Activated B cell treated with CpG ODN at 0.5 μM for 24 hours (primary cell): Measurements from ENCODE around the gene EDC4. TPM values are rescaled to one million over a fixed set of nuclear protein-coding genes. Genes with fewer than 3 reads are reported as not detected.
"Not testable (repeated sequence)": the region's sequence is repeated elsewhere in the genome, so short reads cannot be mapped to it uniquely, and the experiment has no call there.

Experiments used
- ATAC-seq: fragments of 200-7000 bp; cut with Tn5 transposase; one replicate; pipeline ENCODE4 v1.10.0; 2021; ENCODE audit warnings: low read depth, mild to moderate bottlenecking, moderate library complexity
- CTCF ChIA-PET: fragments of 350-600 bp; sonication (Branson Sonifier 250); formaldehyde crosslinking; loops from one replicate; lab custom pipeline; 2021; ENCODE audit warnings: antibody characterized with exemption; lab: Charles Lee
- POLR2A ChIA-PET: fragments of 350-600 bp; sonication (Branson Sonifier 250); formaldehyde crosslinking; loops from one replicate; lab custom pipeline; 2021; ENCODE audit warnings: antibody characterized with exemption; lab: Charles Lee
- DNase-seq: peaks from one replicate; pipeline ENCODE4 v3.0.0; 2022
- H3K27ac Mint-ChIP-seq: one replicate; pipeline ENCODE4 v1.8.0; 2020; ENCODE audit warnings: mixed read lengths
- H3K27me3 Mint-ChIP-seq: one replicate; pipeline ENCODE4 v1.8.0; 2021; ENCODE audit warnings: mixed read lengths
- H3K36me3 Mint-ChIP-seq: one replicate; pipeline ENCODE4 v1.8.0; 2021; ENCODE audit warnings: low read depth, mixed read lengths
- H3K4me1 Mint-ChIP-seq: one replicate; pipeline ENCODE4 v1.8.0; 2021; ENCODE audit warnings: mixed read lengths
- H3K4me3 Mint-ChIP-seq: one replicate; pipeline ENCODE4 v1.8.0; 2020; ENCODE audit warnings: mild to moderate bottlenecking, mixed read lengths
- H3K9me3 Mint-ChIP-seq: one replicate; pipeline ENCODE4 v1.8.0; 2020; ENCODE audit warnings: mixed read lengths
- CTCF ChIP-seq: fragments of 200-600 bp; IDR thresholded peaks from one replicate; pipeline ENCODE4 v1.8.0; 2022; ENCODE audit warnings: antibody characterized with exemption, mild to moderate bottlenecking
- intact Hi-C: fragments of 100-400 bp; cut with micrococcal nuclease; formaldehyde crosslinking; loops from one replicate; pipeline ENCODE4 v1.15.1; 2024
- total RNA-seq: library from RNA; stranded (reverse); gene quantifications from 2 replicates; pipeline ENCODE4 v1.2.3, GENCODE V29; 2022

The EDC4 gene
- total RNA-seq, 1 donor from 2014 or later: 71.5 TPM

GRCh38 chr16:67833415-67834241 is 39.2 kb upstream of the EDC4 start:
- Mint-ChIP-seq H3K27ac (peak overlapping the region; percentile 56), H3K9me3 (no peaks in the 10 kb centered on the region), H3K27me3 (no peaks in the 10 kb centered on the region), H3K4me1 (peaks cover 14% of the 10 kb centered on the region), H3K36me3 (peaks cover 26% of the 10 kb centered on the region), H3K4me3 (peak overlapping the region; percentile 86)
- no peak for TF ChIP-seq CTCF
- ATAC-seq (peak; percentile 100), DNase-seq (peak; percentile 91)
- CTCF ChIA-PET: interaction anchor here (1.2 to 3.5 kb wide), 4 partner anchors 10 to 161 kb away, joined by 3 to 20 read pairs (median 5); partner anchors contain the start of genes RANBP10 and TSNAXIP1
- intact Hi-C loops: loop anchor here (1.0 kb wide), 4 partner anchors 9 to 27 kb away; partner anchors contain the start of genes NUTF2, RANBP10, THAP11 and TSNAXIP1
- POLR2A ChIA-PET: interaction anchor here (0.5 to 1.7 kb wide), 11 partner anchors 11 to 411 kb away, joined by 3 to 21 read pairs (median 4); partner anchors contain the start of genes ACD, NUTF2, PLA2G15 and PSMB10

- ChIA-PET CTCF (interaction anchor here (1.6 to 3.5 kb wide), 3 partner anchors 9 to 161 kb away, joined by 5 to 20 read pairs (median 5); no protein-coding TSS in a partner anchor), POLR2A (interaction anchor here (0.5 to 1.7 kb wide), 7 partner anchors 11 to 175 kb away, joined by 3 to 21 read pairs (median 4); partner anchors contain the start of genes ACD, NUTF2, PSMB10 and RANBP10)
- H3K4me3 Mint-ChIP-seq: peak overlapping the region; percentile 86
- H3K36me3 Mint-ChIP-seq: peaks cover 20% of the 10 kb centered on the region
- ATAC-seq (no peak), DNase-seq (no peak)
- H3K4me1 Mint-ChIP-seq: peaks cover 14% of the 10 kb centered on the region
- intact Hi-C loops: no loop called here
- H3K27ac Mint-ChIP-seq: peak overlapping the region; percentile 56
- TF ChIP-seq CTCF: no peak
- H3K9me3 Mint-ChIP-seq: no peaks in the 10 kb centered on the region
- no peaks in the 10 kb centered on the region for H3K27me3 Mint-ChIP-seq
Measured at GRCh38 chr16:67834242-67834614, 38.6 kb upstream of the EDC4 start.

GRCh38 chr16:67837190-67837589 is 35.7 kb upstream of the EDC4 start:
- H3K36me3 Mint-ChIP-seq, H3K9me3 Mint-ChIP-seq, ATAC-seq, H3K4me3 Mint-ChIP-seq, H3K27ac Mint-ChIP-seq, DNase-seq, intact Hi-C loops, H3K27me3 Mint-ChIP-seq: not testable (repeated sequence)
- H3K4me1 Mint-ChIP-seq: peaks cover 19% of the 10 kb centered on the region
- ChIA-PET POLR2A (interaction anchor here (1.3 kb wide), 1 partner anchor 30 kb away, joined by 3 read pairs; the partner anchor contains the start of gene TSNAXIP1), CTCF (interaction anchor here (1.1 kb wide), 1 partner anchor 20 kb away, joined by 3 read pairs; no protein-coding TSS in a partner anchor)

GRCh38 chr16:67837811-67838210 is 35.0 kb upstream of the EDC4 start:
- intact Hi-C loops: no loop called here
- POLR2A ChIA-PET: interaction anchor here (0.7 kb wide), 1 partner anchor 45 kb away, joined by 4 read pairs; no protein-coding TSS in a partner anchor
- H3K27me3 Mint-ChIP-seq: no peaks in the 10 kb centered on the region

More at GRCh38 chr16:67837811-67838210, 35.0 kb upstream of the EDC4 start:
- Mint-ChIP-seq H3K36me3 (no peaks in the 10 kb centered on the region), H3K9me3 (no peaks in the 10 kb centered on the region), H3K27ac (no peak overlapping the region), H3K4me1 (peaks cover 18% of the 10 kb centered on the region), H3K4me3 (no peak overlapping the region)
- no peak for DNase-seq
- ATAC-seq: no peak
- TF ChIP-seq CTCF: no peak
- CTCF ChIA-PET: no interaction called here
